Lower leg skin (tissue), 4 donors: ENCODE measurements around the gene ETFRF1. TPM values are rescaled to one million over a fixed set of nuclear protein-coding genes. Genes with fewer than 3 reads are reported as not detected.

Source experiments
- DNase-seq, 2 donors: peaks; one replicate each; pipeline ENCODE4 v3.0.0-alpha.2; 2019; ENCODE audit warnings: low spot score in 2 of 2
- H3K4me3 ChIP-seq: fragments of 200-600 bp; sonication (generic); 2 replicates; pipeline ENCODE4 v1.5.1; 2017; ENCODE audit warnings: mild to moderate bottlenecking, low read depth; ENCODE audit not compliant: poor library complexity, severe bottlenecking
- POLR2A ChIP-seq, 2 donors: fragments of 450-650 bp; IDR thresholded peaks; one replicate each; pipeline ENCODE4 v1.6.1; 2016 to 2017; ENCODE audit warnings: antibody characterized with exemption in 2 of 2, mild to moderate bottlenecking in 1 of 2, moderate library complexity in 1 of 2
- WGBS, 2 donors: methylation state at CpG; one replicate each; pipeline ENCODE4 v1.1.5; 2018; 5-methylcytosine and 5-hydroxymethylcytosine counted together
- intact Hi-C: fragments of 100-400 bp; cut with DNase I; formaldehyde crosslinking; loops from one replicate; pipeline ENCODE4 v1.15.0; 2023; ENCODE audit warnings: low total_unique reads
- total RNA-seq, 4 donors: library from RNA; depleted of rRNA; stranded (reverse); fragments of >200 nt; gene quantifications; one replicate each; pipeline ENCODE4 v1.1.0, GENCODE V29; 2016
- TF ChIP-seq, protein P1 (sequence below), 3 donors: fragments of 450-650 bp; IDR thresholded peaks; one replicate each; pipeline ENCODE4 v1.5.1; 2016; ENCODE audit warnings: antibody characterized with exemption in 3 of 3, mild to moderate bottlenecking in 3 of 3, moderate library complexity in 2 of 3

ETFRF1 gene
- total RNA-seq, 4 donors from 2014 or later, result 26.1 to 59.9 (median 38.0) TPM

DNA sequence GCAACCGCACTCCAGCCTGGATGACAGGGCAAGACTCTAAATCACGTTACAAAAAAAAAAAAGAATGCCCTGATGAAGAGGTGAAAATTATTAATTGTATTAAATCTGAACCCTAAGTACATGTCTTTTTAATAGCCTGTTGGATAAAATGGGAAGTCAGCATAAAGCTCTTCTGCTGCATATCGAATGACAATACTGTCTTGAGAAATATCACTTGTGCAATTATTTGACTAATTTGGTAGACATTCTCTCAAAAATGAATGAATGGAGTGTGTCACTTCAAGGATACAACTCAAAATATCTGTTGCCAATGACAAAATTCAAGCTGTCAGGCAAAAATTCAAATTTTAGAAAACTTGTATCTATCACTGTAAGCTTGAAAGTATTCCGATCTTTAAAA lies 39.0 kb upstream of the ETFRF1 start:
- no peak for DNase-seq
- intact Hi-C loops, result no loop called here
- TF ChIP-seq, protein P1, sequence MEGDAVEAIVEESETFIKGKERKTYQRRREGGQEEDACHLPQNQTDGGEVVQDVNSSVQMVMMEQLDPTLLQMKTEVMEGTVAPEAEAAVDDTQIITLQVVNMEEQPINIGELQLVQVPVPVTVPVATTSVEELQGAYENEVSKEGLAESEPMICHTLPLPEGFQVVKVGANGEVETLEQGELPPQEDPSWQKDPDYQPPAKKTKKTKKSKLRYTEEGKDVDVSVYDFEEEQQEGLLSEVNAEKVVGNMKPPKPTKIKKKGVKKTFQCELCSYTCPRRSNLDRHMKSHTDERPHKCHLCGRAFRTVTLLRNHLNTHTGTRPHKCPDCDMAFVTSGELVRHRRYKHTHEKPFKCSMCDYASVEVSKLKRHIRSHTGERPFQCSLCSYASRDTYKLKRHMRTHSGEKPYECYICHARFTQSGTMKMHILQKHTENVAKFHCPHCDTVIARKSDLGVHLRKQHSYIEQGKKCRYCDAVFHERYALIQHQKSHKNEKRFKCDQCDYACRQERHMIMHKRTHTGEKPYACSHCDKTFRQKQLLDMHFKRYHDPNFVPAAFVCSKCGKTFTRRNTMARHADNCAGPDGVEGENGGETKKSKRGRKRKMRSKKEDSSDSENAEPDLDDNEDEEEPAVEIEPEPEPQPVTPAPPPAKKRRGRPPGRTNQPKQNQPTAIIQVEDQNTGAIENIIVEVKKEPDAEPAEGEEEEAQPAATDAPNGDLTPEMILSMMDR (IDR thresholded peaks at IDR 0.05), result no peak
- TF ChIP-seq POLR2A (IDR thresholded peaks at IDR 0.05), result no peak
- WGBS, 2 donors, result 90 to 94% methylated on average over 4 of the region's 4 CpGs
- no peak overlapping the region for H3K4me3 ChIP-seq

DNA sequence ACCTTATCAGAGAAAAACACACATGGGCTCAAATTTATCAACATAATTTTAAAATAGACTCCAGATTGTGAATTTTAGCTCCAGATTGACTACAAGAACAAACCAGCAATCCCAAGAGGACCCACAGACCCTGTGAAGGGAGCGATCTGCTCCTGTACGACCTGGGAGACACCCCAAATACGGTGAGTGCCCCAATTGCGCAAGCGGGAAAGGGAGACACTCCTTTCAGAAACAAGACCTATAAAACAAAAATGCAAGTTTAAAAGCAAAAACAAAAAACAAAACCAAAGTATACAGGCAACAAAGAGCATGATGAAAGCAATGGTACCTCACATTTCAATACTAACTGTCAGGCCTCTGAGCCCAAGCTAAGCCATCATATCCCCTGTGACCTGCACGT lies 32.2 kb upstream of the ETFRF1 start:
- WGBS, 2 donors, result 88 to 90% methylated on average over 6 of the region's 6 CpGs
- no peak overlapping the region for H3K4me3 ChIP-seq
- intact Hi-C loops, result no loop called here
- TF ChIP-seq POLR2A (IDR thresholded peaks at IDR 0.05), result no peak
- TF ChIP-seq, protein P1 (IDR thresholded peaks at IDR 0.05), result no peak
- no peak for DNase-seq

GRCh38 chr12:25182765-25183164 lies 12.3 kb upstream of the ETFRF1 start:
- intact Hi-C loops, result no loop called here
- TF ChIP-seq, protein P1 (IDR thresholded peaks at IDR 0.05), result no peak
- TF ChIP-seq POLR2A (IDR thresholded peaks at IDR 0.05), result no peak
- H3K4me3 ChIP-seq, result no peak overlapping the region
- 71 to 77% methylated on average over 3 of the region's 3 CpGs for WGBS, 2 donors
- no peak for DNase-seq

GRCh38 chr12:25184132-25184531 lies 10.9 kb upstream of the ETFRF1 start:
- DNase-seq, result no peak
- TF ChIP-seq POLR2A (IDR thresholded peaks at IDR 0.05), result no peak
- TF ChIP-seq, protein P1 (IDR thresholded peaks at IDR 0.05), result no peak
- WGBS, 2 donors, result 63 to 70% methylated on average over 2 of the region's 2 CpGs
- intact Hi-C loops, result no loop called here
- H3K4me3 ChIP-seq, result no peak overlapping the region

- 87 to 92% methylated on average over 4 of the region's 4 CpGs for WGBS, 2 donors
- no peak for DNase-seq
- no peak overlapping the region for H3K4me3 ChIP-seq
- TF ChIP-seq, protein P1 (IDR thresholded peaks at IDR 0.05), result no peak
- TF ChIP-seq POLR2A (IDR thresholded peaks at IDR 0.05), result no peak
- intact Hi-C loops, result no loop called here
Measured at GRCh38 chr12:25186038-25186787, 8.8 kb upstream of the ETFRF1 start.
